DOHH2 (cell line): Measurements from ENCODE around the gene STAT5A.
A peak's percentile ranks its signal among the peaks of the same experiment; 100 is the strongest.

ENCODE experiments used
- H3F3A ChIP-seq: fragments of 200-600 bp; sonication (generic), shearing (Covaris generic); 2 replicates; pipeline ENCODE4 v1.6.0; 2016; ENCODE audit warnings: antibody characterized with exemption, mild to moderate bottlenecking; ENCODE audit not compliant: control insufficient read depth, insufficient read depth
- H3K27ac ChIP-seq: fragments of 200-600 bp; sonication (generic); 2 replicates; pipeline ENCODE4 v1.5.1; 2014; ENCODE audit warnings: low read depth, mild to moderate bottlenecking, low read length, moderate library complexity
- H3K27me3 ChIP-seq: fragments of 200-600 bp; sonication (generic); 2 replicates; pipeline ENCODE4 v1.6.1; 2014; ENCODE audit warnings: mild to moderate bottlenecking, low read length, mixed read lengths; ENCODE audit not compliant: control insufficient read depth
- H3K36me3 ChIP-seq: fragments of 200-600 bp; sonication (generic); 2 replicates; pipeline ENCODE4 v1.6.1; 2014; ENCODE audit warnings: mild to moderate bottlenecking, low read length, moderate library complexity, mixed read lengths; ENCODE audit not compliant: control insufficient read depth
- H3K4me1 ChIP-seq: fragments of 200-600 bp; sonication (generic); 2 replicates; pipeline ENCODE4 v1.6.1; 2014; ENCODE audit warnings: mild to moderate bottlenecking, low read length, mixed read lengths; ENCODE audit not compliant: control insufficient read depth
- H3K4me2 ChIP-seq: fragments of 200-600 bp; sonication (generic); 2 replicates; pipeline ENCODE4 v1.6.0; 2014; ENCODE audit warnings: mild to moderate bottlenecking, low read length, moderate library complexity
- H3K4me3 ChIP-seq: fragments of 200-600 bp; sonication (generic); 2 replicates; pipeline ENCODE4 v1.5.1; 2014; ENCODE audit warnings: mild to moderate bottlenecking, low read length, mixed read lengths
- H3K79me2 ChIP-seq: fragments of 200-600 bp; sonication (generic); 2 replicates; pipeline ENCODE4 v1.6.1; 2014; ENCODE audit warnings: mild to moderate bottlenecking, low read length, mixed read lengths; ENCODE audit not compliant: control insufficient read depth
- H3K9me2 ChIP-seq: fragments of 200-600 bp; sonication (generic); replicated peaks from 2 replicates; pipeline ENCODE4 v1.6.1; 2014; ENCODE audit warnings: mild to moderate bottlenecking, low read length, mixed read lengths; ENCODE audit not compliant: control insufficient read depth
- H3K9me3 ChIP-seq: fragments of 200-600 bp; sonication (generic); 2 replicates; pipeline ENCODE4 v1.6.1; 2014; ENCODE audit warnings: antibody characterized with exemption, low read length, mixed read lengths; ENCODE audit not compliant: control insufficient read depth, insufficient read depth
- H4K20me1 ChIP-seq: fragments of 200-600 bp; sonication (generic); 2 replicates; pipeline ENCODE4 v1.6.0; 2014; ENCODE audit warnings: low read depth, mild to moderate bottlenecking, antibody characterized with exemption, low read length, moderate library complexity; ENCODE audit not compliant: control insufficient read depth, insufficient read depth
- EZH2phosphoT487 ChIP-seq: fragments of 200-600 bp; sonication (generic); IDR thresholded peaks from 2 replicates; pipeline ENCODE4 v1.6.1; 2017; ENCODE audit warnings: borderline replicate concordance, mild to moderate bottlenecking, antibody characterized with exemption, low read length, moderate library complexity, mixed read lengths
- TF ChIP-seq, protein P1 (sequence below): fragments of 200-600 bp; sonication (generic); IDR thresholded peaks from one replicate; pipeline ENCODE4 v1.5.1; 2014; ENCODE audit warnings: antibody characterized with exemption, mild to moderate bottlenecking, low read depth, low read length; ENCODE audit not compliant: poor library complexity, severe bottlenecking

The STAT5A gene

GRCh38 chr17:42276359-42276608, 12.0 kb upstream of the STAT5A start, which contains the start of gene STAT5B:
TSS of gene STAT5B (minus strand) at chr17:42276391. CDS start at chr17:42232127, 44,264 bp downstream.
- H3K27me3 ChIP-seq = no peaks in the 10 kb centered on the region
- no peaks in the 10 kb centered on the region for H3K9me2 ChIP-seq
- peak within 1 kb of the TSS; percentile 48 for H3K27ac ChIP-seq
- H3K4me3 ChIP-seq = peak within 1 kb of the TSS; percentile 93
- no peak for TF ChIP-seq EZH2phosphoT487
- TF ChIP-seq, protein P1, sequence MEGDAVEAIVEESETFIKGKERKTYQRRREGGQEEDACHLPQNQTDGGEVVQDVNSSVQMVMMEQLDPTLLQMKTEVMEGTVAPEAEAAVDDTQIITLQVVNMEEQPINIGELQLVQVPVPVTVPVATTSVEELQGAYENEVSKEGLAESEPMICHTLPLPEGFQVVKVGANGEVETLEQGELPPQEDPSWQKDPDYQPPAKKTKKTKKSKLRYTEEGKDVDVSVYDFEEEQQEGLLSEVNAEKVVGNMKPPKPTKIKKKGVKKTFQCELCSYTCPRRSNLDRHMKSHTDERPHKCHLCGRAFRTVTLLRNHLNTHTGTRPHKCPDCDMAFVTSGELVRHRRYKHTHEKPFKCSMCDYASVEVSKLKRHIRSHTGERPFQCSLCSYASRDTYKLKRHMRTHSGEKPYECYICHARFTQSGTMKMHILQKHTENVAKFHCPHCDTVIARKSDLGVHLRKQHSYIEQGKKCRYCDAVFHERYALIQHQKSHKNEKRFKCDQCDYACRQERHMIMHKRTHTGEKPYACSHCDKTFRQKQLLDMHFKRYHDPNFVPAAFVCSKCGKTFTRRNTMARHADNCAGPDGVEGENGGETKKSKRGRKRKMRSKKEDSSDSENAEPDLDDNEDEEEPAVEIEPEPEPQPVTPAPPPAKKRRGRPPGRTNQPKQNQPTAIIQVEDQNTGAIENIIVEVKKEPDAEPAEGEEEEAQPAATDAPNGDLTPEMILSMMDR = no peak
- H3F3A ChIP-seq = peaks cover 17% of the 10 kb centered on the region
- peaks cover 52% of the 10 kb centered on the region for H3K4me1 ChIP-seq
- H3K36me3 ChIP-seq = peaks cover 12% of the 10 kb centered on the region
- H3K9me3 ChIP-seq = no peaks in the 10 kb centered on the region
- H4K20me1 ChIP-seq = no peaks in the 10 kb centered on the region
- peak within 1 kb of the TSS; percentile 93 for H3K4me2 ChIP-seq
- peaks cover 46% of the 10 kb centered on the region for H3K79me2 ChIP-seq

DNA sequence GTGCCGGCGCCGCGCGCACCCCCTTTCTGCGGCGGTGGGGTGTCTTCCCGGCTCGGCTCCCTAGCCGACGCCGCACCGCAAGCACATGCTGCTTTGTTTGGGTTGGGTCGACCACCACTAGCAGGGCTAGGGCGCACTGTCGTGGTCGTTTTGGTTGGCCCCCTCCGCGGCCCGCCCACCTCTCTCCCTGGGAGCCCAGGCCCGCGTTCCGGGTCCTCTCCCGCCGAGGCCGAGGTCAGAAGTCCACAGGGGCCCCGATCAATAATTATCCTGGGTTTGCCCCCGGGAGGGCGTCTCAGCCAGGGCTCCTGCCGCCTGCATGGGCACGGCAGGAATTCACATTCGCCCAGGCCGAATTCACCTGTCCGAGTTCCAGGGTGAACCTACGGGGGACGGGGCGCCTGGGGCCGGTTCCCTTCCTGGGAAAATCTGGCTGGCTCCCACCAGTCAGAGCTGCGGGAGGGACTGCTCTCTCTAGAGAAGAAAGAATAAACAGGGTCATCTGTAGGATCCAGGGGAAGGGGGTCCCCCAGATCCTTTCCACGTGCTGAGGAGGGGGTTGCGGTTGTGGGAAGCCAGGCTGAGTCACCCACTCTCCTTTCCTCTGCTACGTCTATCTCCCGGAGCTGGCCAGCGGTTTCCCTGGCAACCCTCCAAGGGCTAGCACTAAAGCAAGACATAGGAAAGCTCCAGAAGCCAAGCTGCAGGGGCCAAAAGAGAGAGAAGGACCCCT, 11.5 kb upstream of the STAT5A start:
- H3K4me1 ChIP-seq = peaks cover 47% of the 10 kb centered on the region
- H3K27me3 ChIP-seq = no peaks in the 10 kb centered on the region
- H3K9me3 ChIP-seq = no peaks in the 10 kb centered on the region
- no peak for TF ChIP-seq EZH2phosphoT487
- TF ChIP-seq, protein P1 = no peak
- H3K4me2 ChIP-seq = peak overlapping the region; percentile 85
- no peaks in the 10 kb centered on the region for H3K9me2 ChIP-seq
- no peak overlapping the region for H3K27ac ChIP-seq
- no peaks in the 10 kb centered on the region for H4K20me1 ChIP-seq
- H3K4me3 ChIP-seq = peak overlapping the region; percentile 93
- H3K36me3 ChIP-seq = peaks cover 12% of the 10 kb centered on the region
- peaks cover 41% of the 10 kb centered on the region for H3K79me2 ChIP-seq
- H3F3A ChIP-seq = peaks cover 18% of the 10 kb centered on the region

GRCh38 chr17:42277342-42277712, 11.0 kb upstream of the STAT5A start:
- Histone ChIP-seq H3K79me2 (peaks cover 36% of the 10 kb centered on the region), H3K4me2 (peak overlapping the region; percentile 85), H3K36me3 (peaks cover 12% of the 10 kb centered on the region), H4K20me1 (no peaks in the 10 kb centered on the region), H3K9me3 (no peaks in the 10 kb centered on the region), H3K27ac (no peak overlapping the region), H3F3A (peaks cover 17% of the 10 kb centered on the region), H3K9me2 (no peaks in the 10 kb centered on the region), H3K4me1 (peaks cover 42% of the 10 kb centered on the region), H3K27me3 (no peaks in the 10 kb centered on the region), H3K4me3 (peak overlapping the region; percentile 93)
- TF ChIP-seq, protein P1 = no peak
- TF ChIP-seq EZH2phosphoT487 = no peak
